Hepatocyte (in vitro differentiated cells): ENCODE results near the gene IGSF9. TPM values are rescaled to one million over a fixed set of nuclear protein-coding genes. Genes with fewer than 3 reads are reported as not detected.

Source experiments
- DNase-seq: peaks from one replicate; pipeline ENCODE4 v3.0.0-alpha.2; 2016; ENCODE audit warnings: low spot score
- H2AFZ ChIP-seq: fragments of 200-600 bp; sonication (generic); 2 replicates; pipeline ENCODE4 v1.6.0; 2016; ENCODE audit warnings: antibody characterized with exemption, mild to moderate bottlenecking
- H3K27ac ChIP-seq: fragments of 200-600 bp; sonication (generic); 2 replicates; pipeline ENCODE4 v1.5.1; 2016; ENCODE audit warnings: mild to moderate bottlenecking
- H3K27me3 ChIP-seq: fragments of 200-600 bp; sonication (generic); 2 replicates; pipeline ENCODE4 v1.6.1; 2016
- H3K36me3 ChIP-seq: fragments of 200-600 bp; sonication (generic); replicated peaks from 2 replicates; pipeline ENCODE4 v1.5.1; 2016; ENCODE audit warnings: low read depth; ENCODE audit not compliant: insufficient read depth
- H3K4me1 ChIP-seq: fragments of 200-600 bp; sonication (generic); 2 replicates; pipeline ENCODE4 v1.5.1; 2016; ENCODE audit warnings: mild to moderate bottlenecking, moderate library complexity; ENCODE audit not compliant: insufficient read depth
- H3K4me2 ChIP-seq: fragments of 200-600 bp; sonication (generic); 2 replicates; pipeline ENCODE4 v1.6.0; 2016
- H3K4me3 ChIP-seq: fragments of 200-600 bp; sonication (generic); 2 replicates; pipeline ENCODE4 v1.5.1; 2016; ENCODE audit warnings: mild to moderate bottlenecking
- H3K79me2 ChIP-seq: fragments of 200-600 bp; sonication (generic); 2 replicates; pipeline ENCODE4 v1.6.0; 2017; ENCODE audit warnings: mild to moderate bottlenecking
- H3K9me2 ChIP-seq: fragments of 200-600 bp; sonication (generic); replicated peaks from 2 replicates; pipeline ENCODE4 v1.6.0; 2017; ENCODE audit warnings: mild to moderate bottlenecking; ENCODE audit not compliant: insufficient read depth
- H3K9me3 ChIP-seq: fragments of 200-600 bp; sonication (generic); 2 replicates; pipeline ENCODE4 v1.5.1; 2016; ENCODE audit warnings: low read depth, mild to moderate bottlenecking
- H4K20me1 ChIP-seq: fragments of 200-600 bp; sonication (generic); 2 replicates; pipeline ENCODE4 v1.6.0; 2016; ENCODE audit warnings: mild to moderate bottlenecking; ENCODE audit not compliant: insufficient read depth, poor library complexity, severe bottlenecking
- CTCF ChIP-seq: fragments of 200-600 bp; sonication (generic); IDR thresholded peaks from 2 replicates; pipeline ENCODE4 v1.5.1; 2016; ENCODE audit warnings: antibody characterized with exemption, mild to moderate bottlenecking; ENCODE audit not compliant: poor library complexity
- EZH2 ChIP-seq: fragments of 200-600 bp; sonication (generic); IDR thresholded peaks from 2 replicates; pipeline ENCODE4 v1.6.1; 2016; ENCODE audit warnings: antibody characterized with exemption, mild to moderate bottlenecking, borderline replicate concordance
- EZH2phosphoT487 ChIP-seq: fragments of 200-600 bp; sonication (generic); IDR thresholded peaks from one replicate; pipeline ENCODE4 v1.6.1; 2018; ENCODE audit warnings: antibody characterized with exemption, mild to moderate bottlenecking, low read depth, moderate library complexity; ENCODE audit not compliant: unreplicated experiment, severe bottlenecking
- WGBS: methylation state at CpG from one replicate; pipeline ENCODE4 v1.1.6; 2016; ENCODE audit warnings: low lambda C conversion rate; ENCODE audit errors: missing lambda C conversion rate; 5-methylcytosine and 5-hydroxymethylcytosine counted together
- polyA plus RNA-seq: library from polyadenylated mRNA; unstranded; fragments of >200 nt; fragmentation: Nextera tagmentation; extraction: Ambion mirVana; gene quantifications from 2 replicates; pipeline ENCODE4 v1.2.1, GENCODE V29; 2016
- total RNA-seq: library from RNA; depleted of rRNA; stranded (reverse); fragments of >200 nt; gene quantifications from 2 replicates; pipeline ENCODE4 v1.2.3, GENCODE V29; 2014

Gene IGSF9
- total and polyA plus RNA-seq, 2 experiments from 2014 or later = 8.2 to 22.5 TPM

- no peak overlapping the region for H3K27ac ChIP-seq
- WGBS = 91% methylated on average over 4 of the region's 4 CpGs
- H4K20me1 ChIP-seq = no peaks in the 10 kb centered on the region
- H3K9me3 ChIP-seq = no peaks in the 10 kb centered on the region
- peaks cover 18% of the 10 kb centered on the region for H3K4me1 ChIP-seq
- H3K4me2 ChIP-seq = no peak overlapping the region
- DNase-seq = no peak
- no peak overlapping the region for H3K4me3 ChIP-seq
- no peaks in the 10 kb centered on the region for H3K9me2 ChIP-seq
- no peaks in the 10 kb centered on the region for H3K79me2 ChIP-seq
- H3K27me3 ChIP-seq = no peaks in the 10 kb centered on the region
- H3K36me3 ChIP-seq = no peaks in the 10 kb centered on the region
- no peak for TF ChIP-seq CTCF
- TF ChIP-seq EZH2 = no peak
- no peak for TF ChIP-seq EZH2phosphoT487
- H2AFZ ChIP-seq = no peak overlapping the region
These were observed 12.1 kb downstream of the IGSF9 start for GRCh38 chr1:159933347-159933746.

- Histone ChIP-seq H3K9me2 (no peaks in the 10 kb centered on the region), H2AFZ (no peak overlapping the region), H3K4me2 (no peak overlapping the region), H3K9me3 (no peaks in the 10 kb centered on the region), H3K4me3 (no peak overlapping the region), H3K27me3 (no peaks in the 10 kb centered on the region), H3K79me2 (no peaks in the 10 kb centered on the region), H3K27ac (no peak overlapping the region), H3K36me3 (no peaks in the 10 kb centered on the region), H3K4me1 (peaks cover 11% of the 10 kb centered on the region), H4K20me1 (no peaks in the 10 kb centered on the region)
- no peak for DNase-seq
- WGBS = 90% methylated on average over 14 of the region's 16 CpGs
- TF ChIP-seq EZH2 (no peak), CTCF (no peak)
These were observed 12.8 kb downstream of the IGSF9 start for GRCh38 chr1:159932296-159933285.

GRCh38 chr1:159931795-159932173 is 13.6 kb downstream of the IGSF9 start:
- Histone ChIP-seq H3K79me2 (no peaks in the 10 kb centered on the region), H3K4me2 (no peak overlapping the region), H4K20me1 (no peaks in the 10 kb centered on the region), H3K27ac (no peak overlapping the region), H3K4me1 (peaks cover 2% of the 10 kb centered on the region), H3K9me2 (no peaks in the 10 kb centered on the region), H3K4me3 (no peak overlapping the region), H3K9me3 (no peaks in the 10 kb centered on the region), H3K27me3 (no peaks in the 10 kb centered on the region), H3K36me3 (no peaks in the 10 kb centered on the region), H2AFZ (no peak overlapping the region)
- WGBS = 98% methylated on average over 3 of the region's 3 CpGs
- TF ChIP-seq EZH2 (no peak), EZH2phosphoT487 (no peak), CTCF (no peak)
- no peak for DNase-seq
